Cardiac septum (tissue), 1 donor: ENCODE results near the gene METTL6. TPM values are rescaled to one million over a fixed set of nuclear protein-coding genes. Genes with fewer than 3 reads are reported as not detected.
"Not testable (repeated sequence)": the region's sequence is repeated elsewhere in the genome, so short reads cannot be mapped to it uniquely, and the experiment has no call there.

Experiments
- DNase-seq: peaks from one replicate; pipeline ENCODE4 v3.0.0-alpha.2; 2020; ENCODE audit warnings: low spot score
- intact Hi-C: fragments of 100-400 bp; cut with DNase I; formaldehyde crosslinking; loops from one replicate; pipeline ENCODE4 v1.14.0; 2022
- total RNA-seq: library from RNA; stranded (reverse); fragmentation: NEBNext Ultra II Directional; extraction: Animal tissue kit (Norgen Biotek cat#: 25700); gene quantifications from one replicate; pipeline ENCODE4 v1.2.1, GENCODE V29; 2021
- donor health status: DM: no; HTN: no; CAD: no.

METTL6 gene
- total RNA-seq, 1 donor from 2014 or later: 11.7 TPM

DNA sequence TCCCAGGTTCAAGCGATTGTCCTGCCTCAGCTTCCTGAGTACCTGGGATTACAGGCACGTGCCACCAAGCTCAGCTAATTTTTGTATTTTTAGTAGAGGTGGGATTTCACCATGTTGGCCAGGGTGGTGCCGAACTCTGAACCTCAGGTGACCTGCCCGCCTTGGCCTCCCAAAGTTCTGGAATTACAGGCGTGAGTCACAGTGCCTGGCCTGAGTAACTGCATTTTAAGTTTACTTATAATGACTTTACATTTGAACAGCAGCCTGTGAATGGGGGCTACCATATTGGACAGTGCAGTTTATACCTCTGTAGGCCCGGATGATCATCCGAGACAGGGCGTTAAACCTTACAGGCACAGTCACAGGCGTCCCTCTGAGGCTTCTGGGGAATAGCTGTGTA is 24.8 kb upstream of the METTL6 start:
- intact Hi-C loops: no loop called here
- no peak for DNase-seq

DNA sequence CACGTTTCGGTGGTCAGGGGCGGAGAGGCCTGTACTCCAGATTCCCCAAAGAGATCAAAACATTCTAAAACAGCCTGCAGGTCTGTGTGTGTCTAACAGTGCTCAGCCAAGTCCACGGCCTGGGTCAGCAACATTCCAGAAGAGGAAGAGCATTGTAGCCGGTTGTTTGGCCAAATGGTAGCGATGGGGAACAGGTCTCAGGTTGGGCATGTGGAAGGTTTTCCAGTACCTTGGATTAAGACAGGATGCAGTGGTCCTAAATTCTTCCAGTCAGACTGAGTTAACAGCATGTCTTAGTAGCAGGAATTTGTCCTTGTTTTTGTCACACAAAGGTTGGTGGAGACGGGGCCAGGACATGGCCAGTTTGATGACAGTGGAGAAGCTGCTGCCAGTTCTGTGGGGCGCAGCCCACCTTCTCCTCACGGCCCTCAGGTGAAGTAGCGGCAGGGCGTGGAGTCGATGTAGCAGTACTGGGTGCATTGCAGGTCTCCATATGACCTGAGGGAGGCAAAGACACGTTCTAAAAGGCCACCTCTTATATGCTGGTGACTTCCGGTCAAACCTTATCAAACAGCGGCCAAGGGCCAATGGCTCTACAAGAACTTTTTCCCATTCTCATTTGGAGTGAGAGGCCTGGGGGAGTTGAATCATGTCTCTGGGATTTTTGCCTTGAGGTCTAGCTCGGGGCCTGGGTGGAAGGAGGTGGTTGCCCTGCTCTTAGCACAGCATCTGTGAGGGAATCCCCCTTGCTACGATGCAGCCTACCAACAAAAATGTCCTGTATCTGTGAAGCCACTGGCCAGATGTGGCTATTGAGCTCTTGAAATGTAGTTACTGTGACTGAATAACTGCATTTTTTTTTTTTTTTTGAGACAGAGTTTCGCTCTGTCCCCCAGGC is 24.1 kb upstream of the METTL6 start:
- no peak for DNase-seq
- intact Hi-C loops: no loop called here

- no peak for DNase-seq
- intact Hi-C loops: no loop called here
Measured at GRCh38 chr3:15450438-15451215, 23.3 kb upstream of the METTL6 start.

GRCh38 chr3:15449489-15450224 is 22.3 kb upstream of the METTL6 start:
- intact Hi-C loops: no loop called here
- no peak for DNase-seq

DNA sequence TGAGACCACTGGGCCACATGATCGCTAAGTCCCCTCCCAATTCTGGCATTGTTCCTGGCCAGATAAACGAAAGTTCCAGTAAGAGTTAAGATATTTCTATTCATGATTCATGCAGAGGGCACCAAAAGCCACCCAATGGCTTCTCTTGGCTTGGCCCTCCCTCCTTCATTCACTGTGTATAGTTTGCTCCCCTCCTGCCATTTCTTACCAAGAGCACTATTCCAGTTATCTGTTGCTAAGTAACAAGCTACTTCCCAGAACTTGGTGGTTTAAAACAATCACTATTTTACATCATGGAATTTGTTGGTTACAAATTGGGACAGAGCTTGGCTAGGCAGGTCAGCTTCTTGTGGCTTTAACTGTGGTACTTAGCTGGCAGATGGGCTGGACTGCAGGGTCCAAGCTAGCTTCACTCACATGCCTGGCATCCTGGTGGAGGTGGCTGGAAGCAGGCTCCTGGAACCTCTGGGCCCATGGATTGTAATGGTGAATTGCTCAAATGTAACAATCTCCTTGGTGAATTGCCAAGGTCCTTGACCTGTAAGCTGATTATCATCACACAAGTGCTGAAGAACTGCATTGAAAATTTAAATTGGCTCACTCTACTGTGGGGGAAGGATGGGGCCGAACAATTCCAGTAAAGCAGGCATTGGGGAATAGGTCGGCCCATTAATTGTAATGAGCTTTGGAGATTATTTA is 16.6 kb upstream of the METTL6 start:
- no peak for DNase-seq
- intact Hi-C loops: no loop called here

- intact Hi-C loops: no loop called here
- no peak for DNase-seq
Measured at GRCh38 chr3:15440891-15441290, 13.5 kb upstream of the METTL6 start.

GRCh38 chr3:15439476-15439875 is 12.1 kb upstream of the METTL6 start:
- no peak for DNase-seq
- intact Hi-C loops: no loop called here

- intact Hi-C loops: no loop called here
- no peak for DNase-seq
Measured at GRCh38 chr3:15438983-15439382, 11.6 kb upstream of the METTL6 start.

GRCh38 chr3:15436246-15436645 is 8.9 kb upstream of the METTL6 start:
- intact Hi-C loops: no loop called here

DNA sequence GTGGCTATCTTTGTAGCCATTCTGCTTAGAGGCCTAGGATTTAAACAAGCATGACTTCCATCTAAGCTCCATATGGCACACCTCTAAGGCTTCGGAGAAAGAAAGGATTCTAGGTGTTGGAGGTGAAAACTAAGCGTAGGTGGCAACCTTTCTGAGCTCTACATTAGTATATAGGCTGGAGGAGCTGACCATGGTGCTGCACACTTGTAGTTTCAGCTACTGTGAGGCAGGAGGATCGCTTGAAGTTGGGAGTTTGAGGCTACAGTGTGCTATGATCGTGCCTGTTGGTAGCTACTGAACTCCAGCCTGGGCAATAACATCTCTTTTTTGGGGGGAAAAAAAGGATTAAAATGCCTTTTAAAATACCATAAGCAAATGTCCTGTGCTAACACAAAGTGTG is 7.4 kb upstream of the METTL6 start:
- intact Hi-C loops: no loop called here

More at GRCh38 chr3:15436246-15436645, 8.9 kb upstream of the METTL6 start:
- no peak for DNase-seq

DNA sequence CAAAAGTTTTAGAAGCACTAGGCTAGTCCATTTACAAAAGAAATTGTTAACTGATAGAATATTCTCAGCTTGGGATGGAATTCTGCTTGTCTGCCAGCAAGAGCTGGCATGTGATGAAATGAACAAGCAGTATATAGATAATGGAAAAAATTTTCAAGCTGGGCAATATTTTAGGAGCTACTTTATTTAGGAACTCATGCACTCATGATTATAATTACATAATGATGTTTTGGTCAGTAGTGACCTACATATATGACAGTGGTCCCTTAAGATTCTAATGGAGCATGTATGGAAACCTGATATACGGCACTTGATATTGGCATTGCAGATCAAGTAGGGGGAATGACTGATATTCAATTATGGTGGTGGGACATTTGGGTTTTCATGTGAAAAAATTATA is 6.2 kb upstream of the METTL6 start:
- DNase-seq: no peak
- intact Hi-C loops: no loop called here

More for the DNA sequence above, 7.4 kb upstream of the METTL6 start:
- DNase-seq: no peak

DNA sequence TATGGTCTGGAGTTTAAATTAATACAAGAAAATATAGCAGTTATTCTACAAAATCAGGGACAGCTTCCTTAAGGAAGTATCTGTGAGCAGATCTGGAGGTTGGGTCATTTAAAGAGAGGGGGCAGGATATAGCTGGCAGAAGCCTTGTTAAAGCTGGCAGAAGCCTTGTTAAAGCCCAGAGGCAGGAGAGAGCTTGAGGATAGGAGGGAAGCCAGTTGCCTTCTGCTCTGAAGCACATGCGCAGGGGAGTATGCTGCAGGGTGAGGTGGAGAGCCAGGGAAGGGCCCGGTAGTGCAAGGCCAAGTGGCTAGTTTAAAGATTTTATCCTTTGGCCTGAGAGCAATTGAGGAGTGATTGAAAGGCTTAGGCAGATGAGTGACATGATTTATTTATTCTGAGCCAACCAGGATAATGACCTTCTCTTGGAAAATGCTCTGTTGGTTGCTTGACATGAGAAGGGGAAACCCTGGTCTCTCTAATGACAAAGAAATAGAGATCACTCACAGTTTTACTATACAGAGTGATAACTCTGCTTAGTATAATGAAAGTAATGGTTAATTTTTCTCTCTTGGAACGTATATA is 4.0 kb upstream of the METTL6 start:
- DNase-seq: no peak
- intact Hi-C loops: no loop called here

GRCh38 chr3:15430624-15431023 is 3.3 kb upstream of the METTL6 start:
- no peak for DNase-seq
- intact Hi-C loops: no loop called here

GRCh38 chr3:15429080-15429479 is 1.7 kb upstream of the METTL6 start:
- no peak for DNase-seq
- intact Hi-C loops: no loop called here

- DNase-seq: no peak
- intact Hi-C loops: no loop called here
Measured at GRCh38 chr3:15428539-15428938, 1.2 kb upstream of the METTL6 start.

DNA sequence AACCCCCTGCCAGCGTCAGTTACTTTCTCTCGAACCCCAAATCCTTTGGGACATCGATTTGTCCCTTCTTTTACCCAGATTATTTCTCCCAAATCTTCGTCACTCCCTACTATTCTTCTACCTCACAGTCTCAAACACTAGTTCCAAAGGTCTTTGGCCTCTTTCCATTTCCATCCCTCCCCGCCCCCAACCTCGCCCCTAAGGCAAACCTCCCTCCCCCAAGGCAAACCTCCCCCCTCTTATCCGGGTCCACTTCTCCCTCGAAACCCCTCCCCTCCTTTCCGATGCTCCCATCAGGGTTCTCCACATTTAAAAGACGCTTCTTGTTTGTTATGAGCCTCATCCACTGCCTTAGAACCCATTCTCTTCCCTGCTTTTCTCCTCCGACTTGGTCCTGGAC is 637 bp upstream of the METTL6 start:
- intact Hi-C loops: loop anchor here (2.0 kb wide), 1 partner anchor 129 kb away; no protein-coding TSS in a partner anchor
- no peak for DNase-seq

DNA sequence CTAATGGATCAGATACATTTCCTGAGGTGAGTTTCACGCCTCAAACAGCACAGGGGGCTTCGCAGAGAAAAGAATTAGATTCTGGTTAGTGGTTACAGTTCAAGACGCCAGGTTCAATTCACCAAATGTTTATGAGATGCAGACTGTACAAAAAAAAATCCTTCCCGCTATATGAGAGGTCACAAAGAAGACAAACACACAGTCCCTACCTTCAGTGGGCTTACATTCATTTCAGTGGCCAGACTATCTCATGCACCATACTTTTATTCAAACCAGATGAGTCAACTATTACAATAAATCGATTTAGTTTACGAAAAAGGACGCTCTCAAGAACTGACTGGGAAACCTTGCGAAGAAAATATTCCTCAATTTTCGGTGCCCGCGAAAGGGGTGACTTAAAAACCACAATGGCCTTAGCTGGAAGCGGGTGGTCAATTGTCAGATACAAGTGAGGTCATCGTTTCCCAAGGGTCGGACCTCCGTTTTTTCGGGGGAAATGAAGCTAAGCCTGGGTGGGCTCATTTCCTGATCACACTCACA is 695 bp downstream of the METTL6 start:
- no peak for DNase-seq
- intact Hi-C loops: loop anchor here (2.0 kb wide), 1 partner anchor 130 kb away; no protein-coding TSS in a partner anchor

DNA sequence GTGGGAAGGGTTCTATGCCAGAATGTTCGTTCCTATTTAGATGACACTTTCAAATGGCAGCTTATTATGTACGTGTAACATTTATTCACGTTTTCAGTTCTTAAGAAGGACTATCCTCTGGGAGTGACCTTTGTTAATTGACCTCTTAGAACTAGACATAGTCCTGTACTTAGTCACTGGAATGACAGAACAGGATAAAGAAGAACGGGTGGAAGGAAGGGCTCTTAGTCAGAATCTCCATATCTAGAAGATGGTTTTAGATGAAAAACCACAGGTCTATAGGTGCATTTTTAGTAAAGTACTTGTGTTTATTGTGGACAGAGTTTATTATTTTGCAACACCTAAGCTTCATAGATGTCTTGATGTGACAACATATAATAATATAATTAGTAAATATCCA is 6.5 kb downstream of the METTL6 start:
- intact Hi-C loops: no loop called here
- no peak for DNase-seq

GRCh38 chr3:15410966-15411365 is 16.4 kb downstream of the METTL6 start:
- intact Hi-C loops, DNase-seq: not testable (repeated sequence)
